ENCODE results near the gene CACNA1D. TPM values are rescaled to one million over a fixed set of nuclear protein-coding genes. Genes with fewer than 3 reads are reported as not detected.

Gene CACNA1D
- total RNA-seq, 2 donors from 2014 or later, result 0.68 to 1.5 TPM

DNA sequence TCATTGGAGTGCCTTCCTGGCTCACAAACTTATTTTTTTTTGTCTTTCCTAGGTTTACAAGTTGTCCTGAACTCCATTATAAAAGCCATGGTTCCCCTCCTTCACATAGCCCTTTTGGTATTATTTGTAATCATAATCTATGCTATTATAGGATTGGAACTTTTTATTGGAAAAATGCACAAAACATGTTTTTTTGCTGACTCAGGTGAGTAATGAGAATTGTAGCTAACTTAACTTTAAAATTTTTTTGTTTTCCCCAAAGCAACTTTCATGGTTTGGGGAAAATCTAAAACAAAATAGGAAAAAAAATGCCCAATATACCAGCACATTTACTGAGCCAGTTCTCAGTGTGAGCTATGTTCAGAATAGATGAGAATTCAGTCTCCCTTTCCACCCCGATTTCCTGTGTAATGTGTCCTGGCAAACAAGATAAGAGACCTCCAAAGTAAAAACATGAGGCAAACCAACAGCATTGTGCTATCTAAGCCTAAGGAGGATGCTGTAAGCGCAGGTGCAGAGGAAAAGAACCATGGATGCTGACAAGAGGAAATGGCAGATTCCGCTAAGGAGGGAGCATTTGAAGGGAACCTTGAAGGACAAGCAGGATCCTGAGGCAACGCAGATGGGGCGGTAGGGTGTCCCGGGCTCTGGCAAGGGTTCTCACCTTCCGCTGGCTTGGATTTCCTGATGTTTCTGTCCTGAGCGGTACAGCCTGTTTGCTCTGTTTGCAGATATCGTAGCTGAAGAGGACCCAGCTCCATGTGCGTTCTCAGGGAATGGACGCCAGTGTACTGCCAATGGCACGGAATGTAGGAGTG is 171.4 kb downstream of the CACNA1D start:
- Histone ChIP-seq H3K27me3 (replicated peaks; ENCODE audit: insufficient read depth) (no peaks in the 10 kb centered on the region), H3K4me3 (no peak overlapping the region), H3K27ac (no peak overlapping the region), H3K36me3 (no peaks in the 10 kb centered on the region), H3K4me1 (ENCODE audit: control insufficient read depth in 1 of 2, low read depth in 2 of 2) (no peaks in the 10 kb centered on the region), H3K9me3 (no peaks in the 10 kb centered on the region)
- TF ChIP-seq, protein P1, sequence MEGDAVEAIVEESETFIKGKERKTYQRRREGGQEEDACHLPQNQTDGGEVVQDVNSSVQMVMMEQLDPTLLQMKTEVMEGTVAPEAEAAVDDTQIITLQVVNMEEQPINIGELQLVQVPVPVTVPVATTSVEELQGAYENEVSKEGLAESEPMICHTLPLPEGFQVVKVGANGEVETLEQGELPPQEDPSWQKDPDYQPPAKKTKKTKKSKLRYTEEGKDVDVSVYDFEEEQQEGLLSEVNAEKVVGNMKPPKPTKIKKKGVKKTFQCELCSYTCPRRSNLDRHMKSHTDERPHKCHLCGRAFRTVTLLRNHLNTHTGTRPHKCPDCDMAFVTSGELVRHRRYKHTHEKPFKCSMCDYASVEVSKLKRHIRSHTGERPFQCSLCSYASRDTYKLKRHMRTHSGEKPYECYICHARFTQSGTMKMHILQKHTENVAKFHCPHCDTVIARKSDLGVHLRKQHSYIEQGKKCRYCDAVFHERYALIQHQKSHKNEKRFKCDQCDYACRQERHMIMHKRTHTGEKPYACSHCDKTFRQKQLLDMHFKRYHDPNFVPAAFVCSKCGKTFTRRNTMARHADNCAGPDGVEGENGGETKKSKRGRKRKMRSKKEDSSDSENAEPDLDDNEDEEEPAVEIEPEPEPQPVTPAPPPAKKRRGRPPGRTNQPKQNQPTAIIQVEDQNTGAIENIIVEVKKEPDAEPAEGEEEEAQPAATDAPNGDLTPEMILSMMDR (IDR thresholded peaks at IDR 0.05), result no peak
- ATAC-seq (ENCODE audit: insufficient number of reproducible peaks, low FRiP score, low read depth) (no peak), DNase-seq (ENCODE audit: low spot score) (no peak)

DNA sequence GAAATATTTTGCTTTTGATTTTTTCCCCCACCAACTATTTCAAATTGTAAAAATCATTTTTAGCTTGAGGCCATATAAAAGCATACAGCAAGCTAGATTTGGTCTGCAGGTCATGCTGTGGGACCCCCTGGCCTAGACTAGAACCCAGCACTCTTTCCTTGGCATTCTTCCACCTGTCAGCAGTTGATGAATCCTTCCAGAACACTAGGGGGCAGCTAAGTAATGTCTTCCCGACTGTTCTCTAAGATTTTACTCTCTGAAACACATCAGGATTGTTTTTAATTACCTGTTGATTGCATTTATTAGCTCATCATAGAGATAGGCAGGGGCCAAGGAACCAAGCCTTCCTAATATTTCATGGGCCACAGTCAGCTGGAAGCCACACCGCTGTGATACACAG is 174.5 kb downstream of the CACNA1D start:
- no peak for ATAC-seq (ENCODE audit: insufficient number of reproducible peaks, low FRiP score, low read depth)
- no peaks in the 10 kb centered on the region for H3K27me3 ChIP-seq (replicated peaks; ENCODE audit: insufficient read depth)
- no peak for DNase-seq (ENCODE audit: low spot score)
- no peaks in the 10 kb centered on the region for H3K9me3 ChIP-seq
- H3K4me3 ChIP-seq, result no peak overlapping the region
- no peaks in the 10 kb centered on the region for H3K4me1 ChIP-seq (ENCODE audit: control insufficient read depth in 1 of 2, low read depth in 2 of 2)
- H3K36me3 ChIP-seq, result no peaks in the 10 kb centered on the region
- no peak overlapping the region for H3K27ac ChIP-seq
- TF ChIP-seq, protein P1 (IDR thresholded peaks at IDR 0.05), result no peak

DNA sequence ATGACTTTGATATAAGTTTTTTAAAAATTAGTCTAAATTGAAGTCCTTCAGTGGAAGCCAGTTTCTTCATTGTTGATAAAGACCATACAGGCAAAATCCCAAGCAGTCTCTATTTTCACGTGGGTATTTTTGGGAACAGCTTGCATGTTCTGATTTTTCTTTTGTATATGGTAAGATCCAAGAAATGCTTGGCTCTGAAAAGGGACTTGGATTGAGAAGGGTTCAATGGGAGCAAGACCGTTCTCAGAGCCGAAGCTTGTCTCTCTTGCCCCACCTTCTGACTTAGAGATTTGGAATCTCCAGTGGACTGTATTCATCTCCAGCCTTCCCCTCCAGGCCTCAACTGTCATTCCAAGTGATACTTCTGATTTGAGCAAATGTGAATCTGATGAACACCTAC is 176.3 kb downstream of the CACNA1D start:
- H3K9me3 ChIP-seq, result no peaks in the 10 kb centered on the region
- no peak for DNase-seq (ENCODE audit: low spot score)

DNA sequence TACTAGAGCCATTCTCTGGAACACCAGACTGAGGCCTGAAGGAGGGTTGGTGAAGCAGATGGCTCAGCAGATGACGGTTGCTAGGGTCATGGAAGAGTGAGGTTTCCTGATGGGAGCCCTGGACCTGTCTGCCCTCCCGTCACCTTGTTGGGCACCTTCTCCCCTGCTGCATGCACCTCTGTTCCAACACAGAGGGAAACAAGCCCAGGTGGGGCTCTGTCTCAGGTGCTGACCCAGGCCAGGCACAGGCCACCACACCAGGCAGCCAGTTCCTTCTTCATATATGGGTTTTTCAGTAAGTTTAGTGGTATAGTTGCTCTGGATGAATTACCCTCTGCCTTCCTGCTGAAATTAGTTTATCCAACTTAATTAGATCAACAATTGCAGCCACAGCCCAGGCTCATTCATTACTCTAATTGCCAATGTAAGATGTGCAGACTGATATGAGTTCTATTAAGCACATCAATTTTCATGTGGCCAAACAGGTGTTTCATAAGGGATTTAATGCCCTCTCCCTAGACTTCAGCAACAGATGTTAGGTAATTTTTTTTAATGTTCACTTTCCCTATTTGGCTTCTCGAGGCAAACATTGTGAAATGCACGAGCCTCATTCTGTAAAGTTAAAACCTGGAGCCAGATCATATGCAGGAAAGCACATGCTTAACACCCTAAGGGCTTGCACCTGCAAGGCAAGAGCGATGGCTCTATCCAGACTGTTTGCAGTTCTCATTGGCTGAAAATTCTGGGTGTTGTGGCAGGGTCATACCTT is 177.0 kb downstream of the CACNA1D start:
- H3K4me1 ChIP-seq (ENCODE audit: control insufficient read depth in 1 of 2, low read depth in 2 of 2), result no peaks in the 10 kb centered on the region
- ATAC-seq (ENCODE audit: insufficient number of reproducible peaks, low FRiP score, low read depth) (no peak), DNase-seq (ENCODE audit: low spot score) (no peak)
- no peak overlapping the region for H3K27ac ChIP-seq
- H3K36me3 ChIP-seq, result no peaks in the 10 kb centered on the region
- H3K27me3 ChIP-seq (replicated peaks; ENCODE audit: insufficient read depth), result no peaks in the 10 kb centered on the region
- H3K4me3 ChIP-seq, result no peak overlapping the region
- no peaks in the 10 kb centered on the region for H3K9me3 ChIP-seq
- TF ChIP-seq, protein P1 (IDR thresholded peaks at IDR 0.05), result no peak

More for the DNA sequence above, 176.3 kb downstream of the CACNA1D start:
- no peak overlapping the region for H3K4me3 ChIP-seq
- no peaks in the 10 kb centered on the region for H3K4me1 ChIP-seq (ENCODE audit: control insufficient read depth in 1 of 2, low read depth in 2 of 2)
- no peaks in the 10 kb centered on the region for H3K27me3 ChIP-seq (replicated peaks; ENCODE audit: insufficient read depth)
- H3K27ac ChIP-seq, result no peak overlapping the region
- ATAC-seq (ENCODE audit: insufficient number of reproducible peaks, low FRiP score, low read depth), result no peak
- H3K36me3 ChIP-seq, result no peaks in the 10 kb centered on the region
- TF ChIP-seq, protein P1 (IDR thresholded peaks at IDR 0.05), result no peak

DNA sequence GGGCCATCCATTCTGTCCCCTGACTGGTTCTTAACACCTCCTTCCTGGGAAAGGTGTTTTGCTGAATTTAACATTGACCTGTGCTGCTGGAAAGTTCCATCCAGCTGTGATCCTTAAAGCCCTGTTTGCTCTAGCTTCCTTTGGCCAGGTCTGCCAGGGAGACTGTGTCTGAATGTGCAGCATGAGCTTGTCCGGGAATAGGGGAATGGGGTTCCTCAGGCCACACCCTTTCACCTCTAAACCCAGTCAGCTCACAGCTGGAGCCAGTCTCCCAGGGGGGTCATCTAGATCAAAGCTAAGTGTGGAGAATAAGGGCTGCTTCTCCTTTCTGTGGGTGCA is 177.5 kb downstream of the CACNA1D start:
- no peaks in the 10 kb centered on the region for H3K9me3 ChIP-seq
- H3K4me1 ChIP-seq (ENCODE audit: control insufficient read depth in 1 of 2, low read depth in 2 of 2), result no peaks in the 10 kb centered on the region
- no peaks in the 10 kb centered on the region for H3K27me3 ChIP-seq (replicated peaks; ENCODE audit: insufficient read depth)
- H3K36me3 ChIP-seq, result no peaks in the 10 kb centered on the region
- ATAC-seq (ENCODE audit: insufficient number of reproducible peaks, low FRiP score, low read depth) (no peak), DNase-seq (ENCODE audit: low spot score) (no peak)
- no peak overlapping the region for H3K4me3 ChIP-seq
- TF ChIP-seq, protein P1 (IDR thresholded peaks at IDR 0.05), result no peak
- no peak overlapping the region for H3K27ac ChIP-seq

Data from thoracic aorta (tissue), 2 donors.